ENCODE measurements around the gene MGAM2.

MGAM2 gene

GRCh38 chr7:142177869-142178268 lies 66.4 kb downstream of the MGAM2 start:
- no peak for DNase-seq (ENCODE audit: low spot score)

- no peak for DNase-seq (ENCODE audit: low spot score)
Measured at GRCh38 chr7:142180426-142180825, 68.9 kb downstream of the MGAM2 start.

- DNase-seq (ENCODE audit: low spot score), result no peak
Measured at GRCh38 chr7:142181211-142181610, 69.7 kb downstream of the MGAM2 start.

GRCh38 chr7:142181966-142182365 lies 70.4 kb downstream of the MGAM2 start:
- DNase-seq (ENCODE audit: low spot score), result no peak

- DNase-seq (ENCODE audit: low spot score), result no peak
Measured at GRCh38 chr7:142185069-142185468, 73.6 kb downstream of the MGAM2 start.

GRCh38 chr7:142185801-142186200 lies 74.3 kb downstream of the MGAM2 start:
- DNase-seq (ENCODE audit: low spot score), result no peak

GRCh38 chr7:142188154-142188553 lies 76.6 kb downstream of the MGAM2 start:
- no peak for DNase-seq (ENCODE audit: low spot score)

GRCh38 chr7:142188846-142189245 lies 77.3 kb downstream of the MGAM2 start:
- DNase-seq (ENCODE audit: low spot score), result no peak

GRCh38 chr7:142194201-142194600 lies 82.7 kb downstream of the MGAM2 start:
- DNase-seq (ENCODE audit: low spot score), result no peak

- no peak for DNase-seq (ENCODE audit: low spot score)
Measured at GRCh38 chr7:142196066-142196840, 84.7 kb downstream of the MGAM2 start.

GRCh38 chr7:142200206-142200605 lies 88.7 kb downstream of the MGAM2 start:
- DNase-seq (ENCODE audit: low spot score), result no peak

GRCh38 chr7:142228537-142229104 lies 117.1 kb downstream of the MGAM2 start:
- DNase-seq (ENCODE audit: low spot score), result no peak

GRCh38 chr7:142231716-142232115 lies 120.2 kb downstream of the MGAM2 start:
- DNase-seq (ENCODE audit: low spot score), result no peak

- no peak for DNase-seq (ENCODE audit: low spot score)
Measured at GRCh38 chr7:142240546-142240945, 129.0 kb downstream of the MGAM2 start.

- DNase-seq (ENCODE audit: low spot score), result no peak
Measured at GRCh38 chr7:142243823-142244222, 132.3 kb downstream of the MGAM2 start.

- DNase-seq (ENCODE audit: low spot score), result no peak
Measured at GRCh38 chr7:142248166-142249160, 136.9 kb downstream of the MGAM2 start.

- no peak for DNase-seq (ENCODE audit: low spot score)
Measured at GRCh38 chr7:142249918-142250317, 138.4 kb downstream of the MGAM2 start.

- no peak for DNase-seq (ENCODE audit: low spot score)
Measured at GRCh38 chr7:142250705-142251104, 139.2 kb downstream of the MGAM2 start.

GRCh38 chr7:142257958-142258357 lies 146.4 kb downstream of the MGAM2 start, which contains the start of gene PRSS58:
Gene PRSS58 (minus strand): TSS chr7:142258058. CDS start chr7:142257707, 351 bp downstream.
- no peak for DNase-seq (ENCODE audit: low spot score)

- DNase-seq (ENCODE audit: low spot score), result no peak
Measured at GRCh38 chr7:142263598-142264380, 152.3 kb downstream of the MGAM2 start.
